Brain microvascular endothelial cell (primary cell): ENCODE results near the gene SLC9A3.
"Not testable (repeated sequence)": the region's sequence is repeated elsewhere in the genome, so short reads cannot be mapped to it uniquely, and the experiment has no call there.

ENCODE experiments used
- DNase-seq: peaks from one replicate; pipeline ENCODE4 v3.0.0-alpha.2; 2020
- H3K27ac ChIP-seq: fragments of 250-450 bp; sonication (Bioruptor Pico); 2 replicates; pipeline ENCODE4 v1.5.1; 2020; ENCODE audit warnings: mild to moderate bottlenecking, moderate library complexity
- H3K27me3 ChIP-seq: fragments of 250-450 bp; sonication (Bioruptor Pico); replicated peaks from 2 replicates; pipeline ENCODE4 v1.5.1; 2020; ENCODE audit warnings: mild to moderate bottlenecking
- H3K36me3 ChIP-seq: fragments of 250-450 bp; sonication (Bioruptor Pico); replicated peaks from 2 replicates; pipeline ENCODE4 v1.5.1; 2020; ENCODE audit warnings: mild to moderate bottlenecking
- H3K4me3 ChIP-seq: 2 replicates; pipeline ENCODE4 v1.5.1; 2011; ENCODE audit warnings: low read depth, mild to moderate bottlenecking, control low read depth, low read length, moderate library complexity
- CTCF ChIP-seq: IDR thresholded peaks from 2 replicates; pipeline ENCODE4 v1.5.1; 2011; ENCODE audit warnings: low read depth, mild to moderate bottlenecking, moderate library complexity, low read length, control low read depth, inconsistent platforms; ENCODE audit errors: missing control alignments
- in situ Hi-C: cut with HindIII; loops from 2 replicates; pipeline ENCODE4 v1.10.0; 2017; ENCODE audit warnings: low sequenced_read_pairs, low pct_ligation_motif_present

The SLC9A3 gene

GRCh38 chr5:513216-514100 lies 10.8 kb downstream of the SLC9A3 start:
- H3K4me3 ChIP-seq = no peak overlapping the region
- peaks cover 20% of the 10 kb centered on the region for H3K27me3 ChIP-seq
- in situ Hi-C loops = no loop called here
- no peak for DNase-seq
- no peak overlapping the region for H3K27ac ChIP-seq
- no peak for TF ChIP-seq CTCF
- no peaks in the 10 kb centered on the region for H3K36me3 ChIP-seq

DNA sequence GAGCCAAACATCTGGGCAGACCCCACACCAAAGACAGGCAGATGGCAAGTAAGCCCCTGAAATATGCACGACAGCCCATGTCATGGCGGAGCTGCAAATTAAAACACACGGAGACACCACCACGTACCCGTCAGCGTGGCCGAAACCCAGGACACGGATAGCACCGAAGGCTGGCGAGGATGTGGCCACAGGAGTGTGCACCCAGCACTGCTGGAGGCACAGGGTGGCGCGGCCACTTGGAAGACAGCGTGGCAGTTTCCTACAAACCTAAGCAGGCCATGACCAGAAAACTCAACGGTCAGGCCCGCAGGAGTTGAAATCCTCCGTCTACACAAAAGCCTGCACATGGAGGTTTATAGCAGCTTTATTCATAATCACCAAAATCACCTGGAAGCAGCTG lies 12.8 kb downstream of the SLC9A3 start:
- in situ Hi-C loops = no loop called here
- H3K4me3 ChIP-seq = no peak overlapping the region
- H3K27ac ChIP-seq = no peak overlapping the region
- no peak for DNase-seq
- peaks cover 16% of the 10 kb centered on the region for H3K27me3 ChIP-seq
- no peak for TF ChIP-seq CTCF
- no peaks in the 10 kb centered on the region for H3K36me3 ChIP-seq

DNA sequence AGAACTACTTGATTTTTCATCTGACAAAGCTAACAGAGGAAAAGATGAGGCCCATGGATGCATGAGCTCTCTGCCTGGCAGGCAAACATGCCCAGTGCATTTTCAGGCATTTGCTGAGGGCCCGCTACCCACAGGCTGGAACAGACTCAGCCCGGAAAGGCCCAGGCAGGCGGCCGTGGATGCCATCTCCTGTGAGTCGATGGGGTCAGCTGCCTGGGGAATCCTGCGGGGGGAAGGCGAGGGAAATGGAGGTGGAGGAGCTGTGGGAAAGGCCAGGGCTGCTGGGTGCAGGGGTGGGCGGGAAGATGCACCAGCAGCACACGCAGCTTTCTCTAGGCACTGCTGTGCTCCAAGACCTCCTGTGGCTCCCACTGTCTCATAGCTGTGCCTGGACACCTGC lies 13.7 kb downstream of the SLC9A3 start:
- no peak overlapping the region for H3K27ac ChIP-seq
- TF ChIP-seq CTCF = no peak
- peaks cover 16% of the 10 kb centered on the region for H3K27me3 ChIP-seq
- no peaks in the 10 kb centered on the region for H3K36me3 ChIP-seq
- in situ Hi-C loops = no loop called here
- no peak for DNase-seq
- H3K4me3 ChIP-seq = no peak overlapping the region

- no peak for TF ChIP-seq CTCF
- H3K27ac ChIP-seq = no peak overlapping the region
- in situ Hi-C loops = no loop called here
- DNase-seq = no peak
- no peak overlapping the region for H3K4me3 ChIP-seq
- peaks cover 17% of the 10 kb centered on the region for H3K27me3 ChIP-seq
- H3K36me3 ChIP-seq = no peaks in the 10 kb centered on the region
Observed at GRCh38 chr5:509611-510185, 14.6 kb downstream of the SLC9A3 start.

- H3K4me3 ChIP-seq, in situ Hi-C loops, H3K27ac ChIP-seq, DNase-seq, H3K36me3 ChIP-seq: not testable (repeated sequence)
- peaks cover 14% of the 10 kb centered on the region for H3K27me3 ChIP-seq
Observed at GRCh38 chr5:507986-508575, 16.2 kb downstream of the SLC9A3 start.

- TF ChIP-seq CTCF = no peak
- Histone ChIP-seq H3K27ac (no peak overlapping the region), H3K4me3 (no peak overlapping the region), H3K27me3 (peaks cover 26% of the 10 kb centered on the region), H3K36me3 (no peaks in the 10 kb centered on the region)
- in situ Hi-C loops = no loop called here
- no peak for DNase-seq
Observed at GRCh38 chr5:505951-506525, 18.2 kb downstream of the SLC9A3 start.
